Lower leg skin (tissue), 4 donors: ENCODE data around the gene NRF1. TPM values are rescaled to one million over a fixed set of nuclear protein-coding genes. Genes with fewer than 3 reads are reported as not detected.

Experiments
- DNase-seq, 2 donors: peaks; one replicate each; pipeline ENCODE4 v3.0.0-alpha.2; 2019; ENCODE audit warnings: low spot score in 2 of 2
- H3K4me3 ChIP-seq: fragments of 200-600 bp; sonication (generic); 2 replicates; pipeline ENCODE4 v1.5.1; 2017; ENCODE audit warnings: mild to moderate bottlenecking, low read depth; ENCODE audit not compliant: poor library complexity, severe bottlenecking
- POLR2A ChIP-seq, 2 donors: fragments of 450-650 bp; IDR thresholded peaks; one replicate each; pipeline ENCODE4 v1.6.1; 2016 to 2017; ENCODE audit warnings: antibody characterized with exemption in 2 of 2, mild to moderate bottlenecking in 1 of 2, moderate library complexity in 1 of 2
- WGBS, 2 donors: methylation state at CpG; one replicate each; pipeline ENCODE4 v1.1.5; 2018; 5-methylcytosine and 5-hydroxymethylcytosine counted together
- intact Hi-C: fragments of 100-400 bp; cut with DNase I; formaldehyde crosslinking; loops from one replicate; pipeline ENCODE4 v1.15.0; 2023; ENCODE audit warnings: low total_unique reads
- total RNA-seq, 4 donors: library from RNA; depleted of rRNA; stranded (reverse); fragments of >200 nt; gene quantifications; one replicate each; pipeline ENCODE4 v1.1.0, GENCODE V29; 2016
- TF ChIP-seq, protein P1 (sequence below), 3 donors: fragments of 450-650 bp; IDR thresholded peaks; one replicate each; pipeline ENCODE4 v1.5.1; 2016; ENCODE audit warnings: antibody characterized with exemption in 3 of 3, mild to moderate bottlenecking in 3 of 3, moderate library complexity in 2 of 3

NRF1 gene
- total RNA-seq, 4 donors from 2014 or later, result 16.4 to 22.6 (median 18.9) TPM

DNA sequence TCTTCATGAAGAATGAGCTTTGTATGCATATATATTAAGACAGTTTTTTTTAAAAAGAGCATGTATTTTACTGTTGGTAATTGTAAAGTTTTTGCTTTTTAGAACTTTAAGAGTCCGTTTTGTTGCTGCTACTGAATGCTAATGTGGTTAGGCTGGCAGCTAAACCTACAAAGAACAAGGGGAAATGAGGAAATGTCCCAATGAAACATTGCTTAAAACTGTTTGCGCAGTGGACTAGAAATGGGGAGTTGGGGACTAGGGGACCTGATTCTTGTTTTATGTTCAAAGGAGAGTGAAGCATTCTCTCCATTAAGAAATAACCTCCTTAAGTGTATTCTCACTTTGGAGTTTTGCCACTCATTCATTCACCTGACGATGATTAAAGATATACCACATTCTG is 5.7 kb downstream of the NRF1 start:
- DNase-seq, result no peak
- 84 to 85% methylated on average over 3 of the region's 3 CpGs for WGBS, 2 donors
- TF ChIP-seq, protein P1, sequence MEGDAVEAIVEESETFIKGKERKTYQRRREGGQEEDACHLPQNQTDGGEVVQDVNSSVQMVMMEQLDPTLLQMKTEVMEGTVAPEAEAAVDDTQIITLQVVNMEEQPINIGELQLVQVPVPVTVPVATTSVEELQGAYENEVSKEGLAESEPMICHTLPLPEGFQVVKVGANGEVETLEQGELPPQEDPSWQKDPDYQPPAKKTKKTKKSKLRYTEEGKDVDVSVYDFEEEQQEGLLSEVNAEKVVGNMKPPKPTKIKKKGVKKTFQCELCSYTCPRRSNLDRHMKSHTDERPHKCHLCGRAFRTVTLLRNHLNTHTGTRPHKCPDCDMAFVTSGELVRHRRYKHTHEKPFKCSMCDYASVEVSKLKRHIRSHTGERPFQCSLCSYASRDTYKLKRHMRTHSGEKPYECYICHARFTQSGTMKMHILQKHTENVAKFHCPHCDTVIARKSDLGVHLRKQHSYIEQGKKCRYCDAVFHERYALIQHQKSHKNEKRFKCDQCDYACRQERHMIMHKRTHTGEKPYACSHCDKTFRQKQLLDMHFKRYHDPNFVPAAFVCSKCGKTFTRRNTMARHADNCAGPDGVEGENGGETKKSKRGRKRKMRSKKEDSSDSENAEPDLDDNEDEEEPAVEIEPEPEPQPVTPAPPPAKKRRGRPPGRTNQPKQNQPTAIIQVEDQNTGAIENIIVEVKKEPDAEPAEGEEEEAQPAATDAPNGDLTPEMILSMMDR (IDR thresholded peaks at IDR 0.05), result no peak
- TF ChIP-seq POLR2A (IDR thresholded peaks at IDR 0.05), result no peak

DNA sequence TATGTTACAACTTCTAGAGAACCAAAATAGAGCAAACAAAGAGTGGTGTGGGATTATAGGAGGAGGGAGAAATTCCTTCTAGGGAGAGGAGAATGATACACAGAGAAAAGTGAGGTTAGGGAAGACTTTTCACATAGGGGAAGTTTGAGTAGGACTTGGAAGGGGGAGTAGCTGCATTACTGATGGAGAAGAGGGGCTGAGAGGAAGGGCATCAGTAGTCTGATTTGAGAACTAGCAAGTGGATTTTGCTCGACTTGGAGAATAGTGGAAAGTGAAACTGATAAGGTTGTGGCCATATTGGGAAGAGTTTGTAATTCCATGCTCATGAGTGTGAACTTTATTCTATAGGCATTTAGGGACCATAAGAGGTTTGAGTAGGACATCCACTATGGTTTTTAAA is 6.1 kb downstream of the NRF1 start:
- 67 to 75% methylated on average over 1 of the region's 1 CpG for WGBS, 2 donors
- no peak for DNase-seq
- no peak for TF ChIP-seq POLR2A (IDR thresholded peaks at IDR 0.05)
- TF ChIP-seq, protein P1 (IDR thresholded peaks at IDR 0.05), result no peak
- intact Hi-C loops, result no loop called here
- H3K4me3 ChIP-seq, result no peak overlapping the region

More for the DNA sequence above, 5.7 kb downstream of the NRF1 start:
- intact Hi-C loops, result no loop called here
- H3K4me3 ChIP-seq, result no peak overlapping the region

DNA sequence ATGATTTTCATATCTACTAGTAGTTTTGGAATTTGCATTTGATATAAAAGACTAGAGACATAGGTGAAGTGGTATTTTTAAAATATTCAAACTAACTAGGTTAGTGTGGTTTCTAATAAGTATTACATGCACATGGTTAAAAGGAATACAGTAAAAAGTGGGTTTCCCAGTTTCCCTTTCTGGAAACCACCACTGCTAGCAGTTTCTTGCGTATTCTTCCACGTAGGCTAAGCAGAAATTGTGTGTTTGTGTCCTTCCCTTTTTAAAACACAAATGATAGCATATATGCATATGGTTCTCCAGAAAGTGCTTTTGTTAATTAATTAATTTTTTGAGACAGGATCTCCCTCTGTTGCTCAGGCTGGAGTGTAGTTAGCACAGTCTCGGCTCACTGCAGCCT is 15.4 kb downstream of the NRF1 start:
- 90 to 97% methylated on average over 3 of the region's 3 CpGs for WGBS, 2 donors
- intact Hi-C loops, result no loop called here
- no peak for TF ChIP-seq POLR2A (IDR thresholded peaks at IDR 0.05)
- TF ChIP-seq, protein P1 (IDR thresholded peaks at IDR 0.05), result no peak

DNA sequence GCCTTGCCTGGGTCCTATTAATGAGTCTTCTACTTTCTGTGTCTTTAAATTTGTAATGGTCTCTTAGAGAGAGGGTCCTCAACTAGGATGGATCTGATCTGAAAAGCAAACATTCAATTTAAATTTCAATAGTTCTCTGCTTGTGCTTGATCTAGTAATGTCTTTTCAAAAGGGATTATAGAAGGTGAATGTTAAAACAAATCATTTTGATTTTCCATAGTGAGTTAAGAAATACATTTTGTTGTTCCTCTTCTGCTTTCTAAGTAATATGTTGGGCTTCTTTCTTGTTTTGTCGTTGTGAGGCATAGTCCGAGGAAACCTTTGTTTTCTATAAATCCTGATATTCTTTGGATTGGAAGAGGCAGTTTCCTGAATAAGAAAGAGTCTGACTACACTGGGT is 18.8 kb downstream of the NRF1 start:
- DNase-seq, result no peak
- TF ChIP-seq POLR2A (IDR thresholded peaks at IDR 0.05), result no peak
- TF ChIP-seq, protein P1 (IDR thresholded peaks at IDR 0.05), result no peak
- no peak overlapping the region for H3K4me3 ChIP-seq
- 63 to 68% methylated on average over 2 of the region's 2 CpGs for WGBS, 2 donors
- intact Hi-C loops, result no loop called here

More for the DNA sequence above, 15.4 kb downstream of the NRF1 start:
- H3K4me3 ChIP-seq, result no peak overlapping the region
- DNase-seq, result no peak

DNA sequence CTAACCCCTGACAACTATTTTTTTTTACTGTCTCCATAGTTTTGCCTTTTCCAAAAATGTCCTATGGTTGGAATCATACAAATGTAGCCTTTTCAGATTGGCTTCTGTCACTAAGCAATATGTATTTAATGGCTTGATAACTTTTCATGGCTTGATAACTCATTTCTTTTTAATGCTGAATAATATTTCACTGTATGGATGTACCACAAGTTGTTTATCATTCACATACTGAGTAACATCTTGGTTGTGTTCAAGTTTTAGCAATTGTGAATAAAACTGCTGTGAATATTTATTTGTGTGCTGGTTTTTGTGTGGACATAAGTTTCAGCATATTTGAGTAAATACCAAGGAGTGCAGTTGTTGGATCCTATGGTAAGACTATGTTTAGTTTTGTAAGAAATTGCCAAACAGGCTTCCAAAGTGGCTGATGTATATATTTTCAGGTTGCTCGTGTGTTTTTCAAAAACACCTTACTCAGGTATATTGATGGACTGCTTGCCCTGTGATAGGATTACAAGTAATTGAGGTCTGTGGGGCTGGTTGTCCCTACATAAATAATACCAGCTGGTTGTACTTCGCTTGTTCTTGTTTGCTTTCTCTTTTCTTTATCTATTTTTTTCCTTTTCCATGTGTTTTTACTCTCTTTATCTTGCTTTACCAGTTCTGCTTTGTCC is 23.0 kb downstream of the NRF1 start:
- 85 to 91% methylated on average over 2 of the region's 2 CpGs for WGBS, 2 donors
- TF ChIP-seq, protein P1 (IDR thresholded peaks at IDR 0.05), result no peak
- TF ChIP-seq POLR2A (IDR thresholded peaks at IDR 0.05), result no peak
- no peak overlapping the region for H3K4me3 ChIP-seq
- no peak for DNase-seq
- intact Hi-C loops, result no loop called here
